HT-29 (cell line): ENCODE measurements around the gene DQX1. TPM values are rescaled to one million over a fixed set of nuclear protein-coding genes. Genes with fewer than 3 reads are reported as not detected.
A peak's percentile ranks its signal among the peaks of the same experiment; 100 is the strongest.

Experiments
- DNase-seq: peaks from one replicate; pipeline ENCODE4 v3.0.0-alpha.2; 2015; ENCODE audit warnings: low spot score
- total RNA-seq: library from RNA; depleted of rRNA; stranded (reverse); fragments of >200 nt; shearing (Covaris generic); gene quantifications from 2 replicates; pipeline ENCODE4 v1.2.3, GENCODE V29; 2014

The DQX1 gene
- total RNA-seq, 1 experiment from 2014 or later: 1.3 TPM

DNA sequence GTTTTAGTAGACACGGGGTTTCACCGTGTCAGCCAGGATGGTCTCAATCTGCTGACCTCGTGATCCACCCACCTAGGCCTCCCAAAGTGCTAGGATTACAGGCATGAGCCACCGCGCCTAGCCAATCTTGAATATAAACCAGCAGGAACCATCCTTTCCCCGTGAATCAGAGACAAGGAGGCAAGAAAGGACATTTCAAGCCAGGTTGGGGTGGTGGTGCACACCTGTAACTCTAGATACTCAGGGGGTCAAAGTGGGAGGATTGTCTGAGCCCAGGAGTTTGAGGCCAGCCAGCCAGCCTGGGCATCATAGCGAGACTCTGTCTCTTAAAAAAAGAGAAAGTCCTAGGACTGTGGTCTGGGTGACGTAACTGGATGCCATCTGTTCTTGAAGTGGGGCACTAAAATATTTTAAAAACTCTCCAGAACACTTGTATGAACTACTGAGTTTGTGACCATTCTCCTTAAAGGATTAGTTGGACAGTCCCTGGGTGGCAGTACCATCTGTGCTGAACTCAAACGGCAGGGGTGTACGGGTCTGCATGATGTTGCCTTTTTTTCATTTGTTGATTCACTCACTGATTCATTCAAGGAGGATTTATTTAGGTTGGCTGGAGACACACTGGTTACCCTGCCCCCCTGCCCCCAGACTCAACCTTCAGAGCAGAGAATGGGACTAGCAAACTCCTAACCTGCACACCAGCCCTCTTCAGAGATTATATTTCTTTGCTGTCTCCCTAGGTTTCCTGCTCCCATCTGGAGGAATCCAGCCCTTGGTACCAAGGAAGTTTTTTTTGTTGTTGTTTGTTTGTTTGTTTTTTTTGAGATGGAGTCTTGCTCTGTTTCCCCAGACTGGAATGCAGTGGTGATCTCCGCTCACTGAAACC, 14.7 kb downstream of the DQX1 start:
- no peak for DNase-seq

DNA sequence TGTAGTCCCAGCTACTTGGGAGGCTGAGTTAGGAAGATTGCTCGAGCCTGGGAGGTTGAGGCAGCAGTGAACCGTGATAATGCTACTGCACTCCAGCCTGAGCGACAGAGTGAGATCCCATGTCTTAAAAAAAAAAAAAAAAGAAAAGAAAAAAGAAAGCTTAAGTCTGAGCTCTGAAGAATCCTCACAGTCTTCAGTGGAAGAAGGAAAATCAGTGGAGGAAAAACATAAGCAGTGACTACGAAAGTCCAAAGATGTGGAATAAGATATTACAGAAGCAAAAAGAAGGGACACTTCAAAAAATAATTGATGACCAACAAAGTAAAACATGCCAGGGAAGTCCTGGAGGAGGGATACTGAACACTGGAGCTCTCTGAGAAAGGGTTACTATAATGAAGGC, 15.8 kb downstream of the DQX1 start:
- no peak for DNase-seq

DNA sequence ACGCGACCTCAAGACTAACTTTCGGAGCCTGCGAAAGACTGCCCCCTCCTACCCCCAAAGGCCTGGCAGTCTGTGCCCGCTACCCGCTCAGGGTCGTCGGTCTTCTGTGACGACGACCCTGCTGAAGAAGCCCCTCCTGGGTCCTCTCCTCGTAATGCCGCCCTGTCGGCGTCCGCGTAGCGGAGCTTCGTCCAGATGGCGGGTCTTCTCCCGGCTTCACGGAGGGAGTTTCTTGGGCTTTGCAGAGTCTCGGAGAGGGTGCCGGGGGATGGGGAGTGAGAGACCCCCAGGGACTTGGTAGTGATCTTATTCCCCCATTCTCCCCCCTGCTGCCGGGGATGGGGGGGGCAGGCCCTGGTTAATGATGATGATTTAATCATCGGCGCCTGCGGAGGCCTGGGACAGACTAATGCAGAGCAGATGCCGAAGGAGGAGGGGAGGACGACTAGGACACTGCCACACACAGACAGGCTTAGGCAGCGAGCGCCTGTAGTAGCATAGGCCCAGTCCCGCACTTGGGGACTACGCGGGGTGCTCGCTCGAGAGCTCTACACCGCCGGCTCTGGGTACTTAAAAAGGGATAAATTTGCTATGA, 18.0 kb downstream of the DQX1 start:
- DNase-seq: peak; percentile 39

DNA sequence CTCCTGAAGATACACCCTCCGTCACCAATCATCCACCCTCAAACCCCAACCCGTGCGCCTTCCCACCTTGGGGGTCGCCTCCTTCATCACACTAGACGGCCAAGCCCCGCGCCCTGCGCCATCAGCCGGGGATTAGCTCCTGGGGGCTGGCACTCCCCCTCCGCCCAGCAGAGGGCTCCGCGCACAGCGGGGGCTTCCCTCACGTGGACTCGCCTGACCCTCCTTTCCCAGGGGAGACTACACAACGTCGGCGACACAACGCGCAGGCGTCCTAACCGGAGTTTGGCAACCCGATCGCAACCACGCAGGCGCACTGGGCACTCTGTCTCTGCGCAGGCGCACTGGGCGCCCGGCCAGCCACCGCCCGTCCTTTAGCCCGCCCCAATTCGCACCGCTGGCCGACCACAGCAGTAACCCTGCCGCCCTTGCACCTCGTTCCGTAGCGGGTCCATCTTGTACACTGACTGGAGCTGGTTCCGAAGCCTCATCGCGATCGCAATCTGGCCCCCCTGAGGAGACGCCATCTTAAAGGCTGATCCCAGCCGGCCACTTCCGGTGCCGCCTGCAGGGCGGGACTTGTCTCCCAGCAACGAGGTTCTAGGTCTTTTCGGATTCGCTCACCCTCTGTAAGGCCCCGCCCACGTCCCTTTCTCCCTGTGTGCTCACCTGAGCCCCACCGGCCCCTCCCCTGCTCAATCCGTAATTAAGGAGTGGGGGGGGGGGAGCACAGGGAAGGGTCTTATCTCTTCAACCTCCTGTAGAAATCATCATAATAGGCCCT, 18.7 kb downstream of the DQX1 start, which contains the start of gene PCGF1:
Gene PCGF1, minus strand, starts transcription at position 551 of the 781 bp plus-strand sequence. Its CDS starts 27 bp downstream, at position 524.
- peak; percentile 99 for DNase-seq

DNA sequence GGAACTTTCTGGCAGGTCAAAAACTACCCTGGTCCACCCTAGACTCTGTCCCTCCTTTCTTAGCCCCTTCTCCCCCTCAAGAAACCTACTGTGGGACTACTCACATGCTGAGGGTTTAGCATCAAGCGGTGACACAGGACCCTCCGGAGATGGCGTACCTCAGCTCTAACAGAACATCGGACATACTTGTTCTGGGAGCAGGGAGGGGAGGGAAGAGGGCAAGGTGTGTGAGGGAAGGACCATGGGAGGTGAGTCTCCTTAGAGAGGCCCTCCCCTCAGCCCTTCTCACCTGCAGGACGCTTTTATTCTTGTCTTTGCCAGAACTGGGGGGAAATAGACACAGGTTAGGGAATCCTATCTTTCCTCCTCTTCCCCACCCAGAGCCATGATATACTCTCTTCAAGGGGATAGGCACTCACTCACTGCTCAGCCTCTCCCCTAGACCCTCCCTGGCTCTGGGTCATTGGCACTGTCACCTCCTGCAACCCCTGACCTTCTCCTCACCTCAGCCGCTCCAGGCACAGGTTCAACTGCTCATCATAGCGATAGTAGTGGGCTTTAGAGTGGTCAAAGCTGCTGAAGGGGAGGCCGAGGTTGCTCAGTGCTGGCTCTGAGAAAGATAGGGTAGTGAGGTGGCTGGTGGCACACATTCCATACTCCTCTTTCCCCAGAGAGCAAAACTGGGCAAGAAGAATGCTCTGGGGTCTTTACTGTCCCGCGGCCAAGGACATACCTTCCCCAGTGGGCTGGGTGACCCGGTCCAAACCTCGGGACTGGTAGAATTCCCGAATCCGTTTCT, 20.4 kb downstream of the DQX1 start:
- DNase-seq: no peak

DNA sequence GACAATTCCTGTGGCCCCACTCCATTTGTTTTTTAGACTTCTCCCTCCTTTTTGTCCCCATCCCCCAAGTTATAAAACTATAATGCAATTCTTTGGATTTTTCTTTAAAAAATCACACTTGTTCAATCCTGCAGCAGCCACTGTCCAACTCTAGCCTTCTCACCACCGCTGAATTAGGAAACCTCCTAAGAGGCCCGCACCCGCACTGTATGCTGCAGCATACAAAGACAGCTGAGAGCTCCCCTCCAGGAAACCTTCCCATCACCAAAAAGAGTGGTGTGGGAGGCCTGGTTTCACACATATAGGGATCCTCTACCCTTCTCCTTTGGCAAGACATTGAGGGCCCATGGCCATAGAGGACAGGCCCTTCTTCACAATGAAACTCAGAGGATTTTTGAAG, 21.4 kb downstream of the DQX1 start:
- DNase-seq: no peak

DNA sequence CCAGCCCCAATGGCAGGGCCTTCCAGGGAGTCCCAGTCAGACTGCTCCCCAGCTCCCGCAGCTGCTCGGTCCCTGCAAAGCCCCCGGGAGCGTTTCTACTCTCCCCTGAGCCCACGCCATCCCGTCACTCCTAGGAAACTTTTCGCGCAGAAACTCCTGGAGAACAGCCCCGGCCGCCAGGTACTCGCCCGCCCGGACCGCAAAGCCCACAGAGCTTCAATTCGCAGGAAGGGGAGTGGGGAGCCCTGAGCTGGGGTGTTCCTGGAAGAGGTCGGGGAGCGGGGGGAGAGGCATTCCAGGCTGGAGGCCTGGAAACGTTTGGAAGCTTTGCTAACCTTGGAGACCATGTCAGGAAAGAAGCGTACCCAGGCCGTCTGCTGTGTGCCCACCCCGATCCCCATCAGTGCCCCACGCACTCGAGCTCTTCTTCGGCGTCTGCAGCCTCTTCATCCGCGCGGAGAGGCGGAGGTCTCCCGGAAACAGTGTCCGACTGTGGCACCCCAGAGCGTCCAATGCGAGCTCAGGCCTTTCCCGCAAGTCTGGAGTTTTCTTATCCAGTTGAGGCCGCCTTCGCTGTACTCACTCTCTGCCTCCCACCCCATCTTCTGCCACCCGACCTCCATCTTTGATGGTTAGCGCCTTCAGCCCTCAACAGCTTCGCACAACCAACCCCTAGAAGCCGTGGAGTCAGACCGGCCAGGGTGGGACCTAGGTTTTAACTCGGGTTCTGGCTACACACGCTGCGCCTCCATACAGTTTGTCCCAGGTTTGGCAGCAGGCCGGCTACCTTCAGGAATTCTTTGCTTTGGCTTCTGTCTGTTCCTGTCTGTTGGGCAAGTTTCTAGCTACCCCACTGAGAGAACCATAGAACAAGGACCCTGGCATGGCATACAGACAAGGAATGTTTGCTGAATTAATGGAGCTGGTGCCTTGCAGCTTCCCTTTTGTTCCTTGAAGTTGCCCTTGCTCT, 22.2 kb downstream of the DQX1 start:
- no peak for DNase-seq

DNA sequence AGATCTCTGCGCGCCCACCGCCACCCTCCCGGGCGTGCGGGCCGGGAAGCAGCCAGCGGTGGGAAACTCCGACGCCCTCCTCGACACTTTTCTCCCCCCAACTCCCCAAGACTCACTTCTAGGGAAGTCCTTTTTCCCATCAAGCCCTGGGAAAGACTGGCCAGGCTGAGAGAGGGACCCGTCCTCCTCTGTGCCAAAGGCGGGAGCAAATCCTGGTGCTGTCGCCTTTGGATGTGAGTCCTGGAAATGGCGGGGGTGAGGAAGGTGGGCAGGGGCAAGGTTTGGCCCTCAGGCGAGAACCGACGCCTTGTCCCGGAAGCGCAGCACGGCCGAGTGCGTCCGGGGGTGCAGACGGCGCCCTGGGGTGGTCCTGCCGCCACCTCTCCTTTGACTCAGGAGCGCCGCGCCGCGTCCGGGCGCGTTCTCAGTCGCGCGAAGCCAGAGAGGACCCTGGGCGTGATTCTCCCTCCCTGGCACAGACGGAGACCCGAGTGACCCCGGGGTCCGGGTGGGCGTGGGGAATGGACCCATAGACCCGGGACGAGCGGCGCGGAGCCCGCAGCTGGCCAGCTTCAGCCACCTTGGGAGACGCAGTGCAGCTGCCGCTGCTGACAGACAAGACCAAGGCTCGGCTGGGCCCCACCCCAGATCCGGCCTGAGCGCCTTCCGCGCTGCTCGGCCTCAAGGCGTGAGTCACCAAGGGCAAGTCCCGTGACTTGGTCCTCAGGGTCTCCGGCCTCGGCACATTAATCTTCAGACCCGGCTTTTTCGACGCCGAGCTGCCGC, 23.1 kb downstream of the DQX1 start:
- DNase-seq: peak; percentile 77

DNA sequence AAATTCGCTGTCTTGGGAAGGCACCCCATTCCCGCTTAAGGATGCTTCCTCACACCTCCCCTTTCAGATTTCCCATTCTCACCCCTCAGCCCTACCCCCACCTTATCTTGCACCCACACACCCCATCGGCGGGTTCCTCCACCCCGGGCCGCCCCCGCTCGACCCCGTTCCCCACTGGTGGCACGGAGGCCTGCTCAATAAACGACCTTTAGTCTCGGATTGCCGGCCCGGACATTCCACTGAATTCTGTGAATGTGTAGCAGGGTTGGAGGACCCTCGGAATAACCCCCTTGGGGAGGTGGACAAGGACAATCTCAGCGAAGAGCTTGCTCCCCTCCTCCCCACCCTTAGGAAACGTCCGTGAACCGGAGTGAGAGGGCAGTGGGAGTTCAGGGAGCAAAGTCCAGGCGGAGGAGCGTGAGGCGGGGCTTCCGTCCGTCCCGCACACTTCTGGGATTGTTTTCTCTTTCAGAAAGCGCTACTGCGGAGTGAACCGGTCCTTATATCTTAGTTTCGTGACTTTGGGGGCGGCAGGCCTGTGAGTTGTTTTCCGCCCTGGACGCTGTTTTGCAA, 23.8 kb downstream of the DQX1 start:
- peak; percentile 59 for DNase-seq

DNA sequence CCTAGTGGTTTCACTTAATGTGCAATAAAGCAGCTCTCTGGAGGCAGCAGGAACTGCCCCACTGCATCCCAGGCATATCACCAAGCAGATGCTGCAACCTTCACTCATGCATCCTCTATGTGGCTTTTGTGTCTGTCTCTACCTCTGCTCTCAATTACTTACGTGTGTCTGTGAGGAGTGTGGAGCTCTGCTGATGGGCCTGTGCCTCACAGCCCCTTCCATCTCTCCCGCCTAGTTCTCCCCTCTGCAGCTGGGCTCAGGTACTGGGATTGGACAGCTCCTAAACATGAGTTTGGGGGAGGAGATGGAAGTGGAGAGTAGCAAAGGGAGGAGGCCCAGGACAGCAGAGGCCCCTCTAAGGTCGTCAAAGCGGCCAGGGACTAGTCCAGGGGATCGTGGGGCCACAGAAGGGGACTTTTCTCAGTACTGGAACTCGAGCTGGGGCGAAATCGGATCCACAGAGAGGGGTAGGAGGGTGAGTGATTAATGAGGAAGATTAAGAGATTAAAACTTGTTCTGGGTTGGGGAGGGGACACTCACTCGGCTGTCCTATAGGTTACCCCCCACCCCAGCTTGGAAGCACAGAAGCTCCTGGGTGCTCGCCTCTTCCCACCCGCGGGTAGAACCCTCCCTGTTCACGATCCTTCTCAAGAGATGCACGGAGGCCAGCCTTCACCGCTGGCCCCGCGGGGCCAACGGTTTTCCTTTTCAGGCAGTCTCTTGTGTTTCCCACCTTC, 24.5 kb downstream of the DQX1 start:
- DNase-seq: no peak

DNA sequence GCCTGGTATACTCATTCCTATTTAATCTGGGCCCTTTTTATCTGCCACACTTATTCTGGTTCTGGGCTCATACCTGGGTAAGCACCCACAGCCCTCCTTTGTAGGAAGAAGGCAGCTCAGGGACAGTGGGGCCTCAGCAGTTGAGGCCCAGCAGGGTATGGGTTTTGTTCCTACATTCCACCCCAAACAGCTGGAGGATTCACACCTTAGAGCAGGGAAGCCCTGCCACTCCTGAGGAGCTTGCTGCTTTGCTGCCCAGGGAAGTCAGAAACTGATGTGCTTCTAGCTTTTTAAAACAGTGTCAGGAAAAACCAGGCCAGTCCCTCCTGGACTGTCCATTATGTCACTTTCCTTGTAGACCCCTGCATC, 25.5 kb downstream of the DQX1 start:
- DNase-seq: no peak

DNA sequence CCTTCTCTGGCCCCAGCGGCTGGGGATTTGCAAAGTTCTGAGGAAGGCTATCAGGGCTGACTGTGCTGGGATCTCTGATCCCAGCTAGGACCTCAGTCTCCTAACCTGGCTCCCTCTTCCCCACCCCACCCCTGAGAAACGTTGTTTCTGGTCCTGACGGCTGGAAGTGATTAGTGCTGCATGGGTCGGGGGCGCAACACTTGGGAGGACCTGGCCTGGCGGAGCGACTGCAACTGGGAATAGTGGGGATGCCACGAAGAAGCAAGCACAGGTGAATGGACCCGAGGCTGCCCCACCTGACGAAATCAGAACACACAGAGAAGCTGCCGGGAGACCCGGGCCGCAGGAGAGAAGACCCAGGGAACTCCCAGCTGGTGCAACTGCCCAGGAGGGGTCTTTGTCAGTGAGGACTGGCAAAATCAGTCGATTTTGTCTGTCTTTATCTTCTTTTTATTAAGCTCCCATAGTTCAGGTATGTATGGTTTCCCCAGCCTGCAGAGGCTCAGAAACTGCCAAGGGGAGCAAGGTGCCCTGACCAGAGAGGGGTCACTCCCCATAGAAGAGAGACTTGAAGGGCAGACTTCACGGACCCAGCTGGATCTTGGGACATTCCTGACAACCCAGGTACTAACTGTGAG, 26.0 kb downstream of the DQX1 start:
- DNase-seq: no peak

DNA sequence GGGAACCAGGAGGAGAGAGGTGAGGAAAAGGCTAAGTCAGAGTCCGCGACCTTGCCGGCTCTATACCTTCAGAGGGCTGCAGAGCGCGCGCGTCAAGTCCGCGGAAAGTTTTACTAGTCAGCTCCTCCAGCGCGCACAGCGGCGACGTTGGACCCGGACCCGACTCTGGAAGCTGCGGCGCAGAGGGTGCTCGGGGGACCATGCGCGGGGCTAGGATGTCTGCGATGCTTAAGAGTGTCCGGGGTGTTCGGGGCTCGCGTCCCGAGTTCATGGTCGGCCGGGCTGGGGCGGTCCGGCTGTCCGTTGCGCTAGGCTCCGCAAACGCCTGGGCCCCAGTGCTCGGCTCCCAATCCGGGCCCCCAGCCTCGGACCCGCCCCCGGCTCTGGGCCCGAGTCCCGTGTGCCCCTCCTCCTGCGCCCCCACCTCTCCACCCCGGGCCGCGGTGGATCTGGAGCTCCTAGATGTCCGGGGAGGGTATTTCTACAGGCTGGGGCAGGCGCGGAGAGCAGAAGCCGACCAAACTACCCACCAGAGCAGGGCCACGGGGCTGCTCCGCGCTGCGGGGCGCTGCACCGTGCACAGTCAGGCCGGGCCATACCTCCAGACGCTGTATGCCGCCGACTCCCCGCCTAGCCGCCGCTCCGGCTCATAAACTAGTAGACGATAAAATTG, 26.6 kb downstream of the DQX1 start, which contains the start of gene LBX2:
Gene LBX2, minus strand, starts transcription at position 337 of the 673 bp plus-strand sequence. Its CDS starts 66 bp downstream, at position 271.
- no peak for DNase-seq

DNA sequence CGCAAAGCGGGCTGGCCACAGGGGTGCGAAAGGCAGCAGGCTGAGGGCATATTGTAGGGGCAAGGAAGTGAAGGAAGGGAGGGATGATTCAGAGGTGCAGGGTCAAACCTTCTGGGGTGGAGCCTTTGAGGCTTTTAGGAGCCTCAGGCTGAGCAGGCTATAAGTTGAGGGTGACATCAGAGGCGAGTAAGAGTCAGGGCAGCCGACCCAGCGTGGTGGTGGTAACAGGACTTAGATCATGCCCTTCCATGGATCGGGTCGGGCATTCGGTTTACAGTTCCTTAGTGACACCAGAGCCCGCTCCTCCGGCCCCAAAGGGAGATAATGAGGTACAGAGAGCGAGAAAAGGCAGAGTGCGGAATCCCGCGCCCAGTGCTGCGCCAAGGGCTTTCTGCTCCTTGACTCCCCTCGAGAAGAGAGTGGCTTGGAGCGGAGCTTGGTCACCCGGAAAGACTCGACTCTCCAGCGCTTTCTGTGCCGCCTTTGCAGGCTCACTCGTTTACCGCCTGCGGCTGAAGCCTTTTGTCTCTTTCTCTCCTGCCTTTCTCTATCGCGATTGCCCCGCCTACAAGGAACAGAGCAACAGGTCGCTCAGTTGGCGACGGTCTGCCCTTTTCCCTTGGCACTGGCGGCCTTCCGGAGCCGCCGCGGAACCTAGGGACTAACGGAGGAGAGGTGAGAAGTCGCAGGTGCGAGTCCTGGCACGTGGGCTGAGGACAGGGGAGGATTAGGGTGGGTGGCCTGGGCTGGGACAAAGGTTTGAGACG, 27.3 kb downstream of the DQX1 start:
- DNase-seq: peak; percentile 67

DNA sequence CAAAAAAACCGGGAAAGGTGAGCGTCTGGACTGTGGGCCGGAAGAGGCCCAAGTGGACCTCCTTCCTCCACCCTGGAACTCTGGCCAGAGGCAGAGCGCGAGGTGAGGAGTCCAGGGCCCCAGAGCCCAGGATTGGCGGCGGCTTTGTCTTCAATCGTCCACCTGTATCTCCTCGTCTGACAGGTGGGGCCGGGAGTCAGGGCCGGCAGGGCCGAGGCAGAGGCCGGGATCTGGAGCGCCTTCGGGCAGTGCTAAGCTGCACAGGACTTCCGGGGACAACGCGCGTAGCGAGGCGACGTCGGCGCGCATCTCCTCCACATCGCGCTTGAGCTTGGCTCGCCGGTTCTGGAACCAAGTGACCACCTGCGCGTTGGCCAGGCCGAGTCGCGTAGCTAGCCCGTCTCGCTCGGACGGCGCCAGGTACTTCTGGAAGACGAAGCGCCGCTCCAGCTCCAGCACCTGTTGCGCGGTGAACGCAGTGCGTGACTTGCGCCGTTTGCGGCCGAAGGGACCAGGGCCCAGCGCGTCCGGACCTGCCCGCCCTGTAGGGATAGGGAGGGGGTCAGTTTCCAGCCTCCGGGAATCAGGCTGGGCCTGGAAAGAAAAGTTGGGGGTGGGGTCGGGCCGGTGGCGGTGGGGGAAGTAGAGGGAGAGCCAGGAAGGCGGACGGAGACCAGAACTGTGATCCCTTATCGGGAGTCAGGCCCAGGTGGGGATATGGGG, 28.1 kb downstream of the DQX1 start:
- peak; percentile 62 for DNase-seq
